ENCODE results near the gene ARNT2.
"Not testable (repeated sequence)": the region's sequence is repeated elsewhere in the genome, so short reads cannot be mapped to it uniquely, and the experiment has no call there.

ARNT2 gene

DNA sequence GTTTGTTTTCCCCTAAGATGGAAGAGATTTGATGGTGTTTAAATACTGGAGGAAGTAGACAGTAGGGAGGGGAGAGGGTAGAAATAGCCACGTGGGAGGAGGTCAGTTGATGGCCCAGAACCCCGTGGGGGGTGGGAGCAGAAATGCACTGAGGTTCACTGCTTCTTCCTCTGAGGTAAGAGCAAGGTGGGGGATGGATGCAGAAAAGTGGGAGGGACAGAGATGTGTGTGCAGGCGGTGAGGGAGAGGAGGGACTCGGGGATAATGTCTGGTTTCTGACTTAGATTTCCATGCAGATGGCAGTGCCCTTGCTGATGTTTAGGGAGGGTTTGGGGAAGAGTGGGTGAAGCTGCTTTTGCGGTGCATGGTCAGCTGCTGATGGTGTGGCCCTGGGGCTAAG is 102.9 kb downstream of the ARNT2 start:
- TF ChIP-seq, protein P1, sequence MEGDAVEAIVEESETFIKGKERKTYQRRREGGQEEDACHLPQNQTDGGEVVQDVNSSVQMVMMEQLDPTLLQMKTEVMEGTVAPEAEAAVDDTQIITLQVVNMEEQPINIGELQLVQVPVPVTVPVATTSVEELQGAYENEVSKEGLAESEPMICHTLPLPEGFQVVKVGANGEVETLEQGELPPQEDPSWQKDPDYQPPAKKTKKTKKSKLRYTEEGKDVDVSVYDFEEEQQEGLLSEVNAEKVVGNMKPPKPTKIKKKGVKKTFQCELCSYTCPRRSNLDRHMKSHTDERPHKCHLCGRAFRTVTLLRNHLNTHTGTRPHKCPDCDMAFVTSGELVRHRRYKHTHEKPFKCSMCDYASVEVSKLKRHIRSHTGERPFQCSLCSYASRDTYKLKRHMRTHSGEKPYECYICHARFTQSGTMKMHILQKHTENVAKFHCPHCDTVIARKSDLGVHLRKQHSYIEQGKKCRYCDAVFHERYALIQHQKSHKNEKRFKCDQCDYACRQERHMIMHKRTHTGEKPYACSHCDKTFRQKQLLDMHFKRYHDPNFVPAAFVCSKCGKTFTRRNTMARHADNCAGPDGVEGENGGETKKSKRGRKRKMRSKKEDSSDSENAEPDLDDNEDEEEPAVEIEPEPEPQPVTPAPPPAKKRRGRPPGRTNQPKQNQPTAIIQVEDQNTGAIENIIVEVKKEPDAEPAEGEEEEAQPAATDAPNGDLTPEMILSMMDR (IDR thresholded peaks at IDR 0.05; ENCODE audit: low read depth, low read length, missing control alignments), result no peak
- peak overlapping the region; percentile 12; the same call in 1 of the 2 replicates for H3K4me3 ChIP-seq (replicated peaks; ENCODE audit: low read depth, low read length)
- DNase-seq (ENCODE audit: extremely low read depth, low read depth), result peak; percentile 51

DNA sequence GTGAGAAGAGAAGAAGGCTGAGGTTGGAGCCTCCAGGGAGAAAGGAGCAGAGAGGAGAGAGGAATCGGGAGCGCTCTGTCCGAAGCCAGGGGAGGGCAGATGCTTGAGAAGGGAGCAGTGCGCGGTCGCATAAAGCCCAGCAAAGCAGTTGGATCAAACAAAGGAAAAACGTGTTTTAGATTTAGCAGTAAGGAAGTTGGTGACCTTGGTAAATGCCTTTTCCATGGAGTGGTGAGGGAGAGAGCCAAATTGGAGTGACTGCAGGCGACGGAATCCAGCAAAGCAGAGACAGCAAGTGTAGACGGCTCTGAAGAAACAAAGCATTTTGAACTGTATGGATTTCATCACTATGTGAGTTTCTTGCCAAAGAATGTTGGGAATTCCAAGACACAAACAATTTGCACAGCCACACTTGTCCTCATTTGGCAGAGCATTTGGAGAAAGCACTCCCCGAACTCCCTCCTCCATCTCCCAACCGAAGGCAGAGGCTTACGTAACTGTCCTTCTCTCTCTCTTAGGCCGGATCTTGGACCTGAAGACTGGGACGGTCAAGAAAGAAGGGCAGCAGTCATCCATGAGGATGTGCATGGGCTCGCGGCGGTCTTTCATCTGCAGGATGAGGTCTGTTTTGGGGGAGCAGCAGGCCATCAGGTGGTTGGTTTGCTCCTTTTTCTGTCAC is 103.6 kb downstream of the ARNT2 start:
- TF ChIP-seq, protein P1 (IDR thresholded peaks at IDR 0.05; ENCODE audit: low read depth, low read length, missing control alignments), result no peak
- peak; percentile 90 for DNase-seq (ENCODE audit: extremely low read depth, low read depth)
- H3K4me3 ChIP-seq (replicated peaks; ENCODE audit: low read depth, low read length), result peak overlapping the region; percentile 12; the same call in 1 of the 2 replicates

DNA sequence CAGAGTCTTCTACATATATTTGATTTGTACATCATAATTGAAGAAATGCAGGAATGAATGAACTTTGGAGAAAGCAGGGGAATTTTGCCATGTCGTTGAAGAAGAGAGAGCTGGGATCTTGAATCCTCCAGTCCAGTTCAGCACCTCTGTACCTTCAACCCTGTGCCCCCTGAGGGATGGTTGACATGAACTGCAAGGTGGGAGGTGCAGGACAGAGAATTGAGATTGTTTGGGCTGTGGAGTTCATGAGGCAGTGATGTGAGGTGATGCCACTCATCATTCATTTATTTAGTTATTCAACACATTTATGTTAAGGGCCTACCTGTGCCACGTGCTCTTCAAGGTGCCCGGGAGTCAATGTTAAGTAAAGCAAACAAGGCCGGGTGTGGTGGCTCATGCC is 104.6 kb downstream of the ARNT2 start:
- TF ChIP-seq, protein P1 (IDR thresholded peaks at IDR 0.05; ENCODE audit: low read depth, low read length, missing control alignments), result no peak
- H3K4me3 ChIP-seq (replicated peaks; ENCODE audit: low read depth, low read length), result no peak overlapping the region
- DNase-seq (ENCODE audit: extremely low read depth, low read depth), result no peak

DNA sequence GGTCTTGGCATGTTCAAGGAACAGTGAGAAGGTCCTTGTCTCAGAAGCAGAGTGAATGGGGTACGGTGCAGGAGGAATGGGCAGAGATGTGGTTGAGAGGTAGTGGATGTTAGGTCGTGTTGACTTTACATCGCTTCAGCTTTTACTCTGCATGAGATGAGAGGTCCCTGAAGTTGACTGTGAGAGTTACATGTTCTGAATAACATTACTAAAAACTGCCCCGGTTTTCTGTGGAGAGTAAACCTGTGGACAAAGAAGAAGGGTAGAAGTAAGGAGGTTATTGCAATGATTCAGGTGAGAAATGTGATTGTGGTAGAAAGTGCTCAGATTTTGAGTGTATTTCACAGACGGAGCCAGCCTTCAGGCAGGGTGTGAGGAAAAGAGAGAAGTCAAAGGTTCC is 105.6 kb downstream of the ARNT2 start:
- no peak overlapping the region for H3K4me3 ChIP-seq (replicated peaks; ENCODE audit: low read depth, low read length)
- TF ChIP-seq, protein P1 (IDR thresholded peaks at IDR 0.05; ENCODE audit: low read depth, low read length, missing control alignments), result no peak
- no peak for DNase-seq (ENCODE audit: extremely low read depth, low read depth)

DNA sequence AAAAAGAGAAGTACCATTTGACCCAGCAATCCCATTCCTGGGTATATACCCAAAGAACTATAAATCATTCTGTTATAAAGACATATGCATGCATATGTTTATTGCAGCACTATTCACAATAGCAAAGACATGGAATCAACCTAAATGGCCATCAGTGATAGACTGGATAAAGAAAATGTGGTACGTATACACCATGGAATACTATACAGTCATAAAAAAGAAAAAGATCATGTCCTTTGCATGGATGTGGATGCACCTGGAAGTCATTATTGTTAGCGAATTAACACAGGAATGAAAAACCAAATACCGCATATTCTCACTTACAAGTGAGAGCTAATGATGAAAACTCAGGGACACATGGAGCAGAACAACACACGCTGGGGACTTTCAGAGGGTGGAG is 106.8 kb downstream of the ARNT2 start:
- DNase-seq (ENCODE audit: extremely low read depth, low read depth); H3K4me3 ChIP-seq (replicated peaks; ENCODE audit: low read depth, low read length): not testable (repeated sequence)

DNA sequence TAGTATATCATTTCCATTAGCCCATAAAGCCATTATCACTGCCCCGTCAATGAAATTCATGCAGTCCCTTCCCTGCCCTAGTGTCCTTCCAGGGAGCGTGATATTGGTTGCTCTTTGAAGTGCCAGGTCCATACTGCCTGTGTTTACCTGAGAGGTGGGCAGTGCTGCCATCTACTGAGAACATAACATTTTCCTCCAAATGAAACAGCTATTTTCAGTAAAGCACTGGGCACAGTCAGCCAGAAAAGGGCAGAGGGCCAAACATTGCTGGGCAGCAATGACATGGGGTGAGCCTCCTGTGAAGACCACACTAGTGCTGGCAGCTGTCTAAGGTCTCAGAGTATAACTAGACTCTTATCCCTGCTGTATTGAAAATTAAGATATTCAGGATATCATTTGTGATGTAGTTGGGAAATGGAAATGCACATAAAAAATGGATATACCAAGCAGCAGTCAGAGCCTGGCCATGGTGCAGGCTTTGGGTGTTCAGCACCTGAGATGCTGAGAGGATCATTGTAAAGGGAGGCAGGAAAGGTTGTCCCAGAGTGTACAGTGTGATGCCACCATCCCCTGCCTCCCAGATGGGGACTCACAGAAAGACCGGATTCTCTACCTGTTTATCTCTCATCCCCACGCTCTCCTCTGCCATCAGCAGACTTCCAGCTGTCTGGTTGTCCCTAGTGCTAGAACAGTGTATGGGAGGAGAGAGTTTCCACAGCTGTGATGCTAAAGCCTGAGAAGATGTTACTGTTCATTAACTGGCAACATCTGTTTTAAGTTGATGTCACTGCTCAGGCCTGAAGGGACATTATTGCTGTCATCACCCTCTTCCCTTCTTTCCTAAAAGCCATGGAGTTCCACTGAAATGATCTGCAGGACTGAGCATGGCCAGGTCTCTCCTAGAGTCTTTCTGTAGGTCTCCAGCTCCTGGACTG is 108.8 kb downstream of the ARNT2 start:
- no peak for DNase-seq (ENCODE audit: extremely low read depth, low read depth)
- no peak overlapping the region for H3K4me3 ChIP-seq (replicated peaks; ENCODE audit: low read depth, low read length)
- TF ChIP-seq, protein P1 (IDR thresholded peaks at IDR 0.05; ENCODE audit: low read depth, low read length, missing control alignments), result no peak

DNA sequence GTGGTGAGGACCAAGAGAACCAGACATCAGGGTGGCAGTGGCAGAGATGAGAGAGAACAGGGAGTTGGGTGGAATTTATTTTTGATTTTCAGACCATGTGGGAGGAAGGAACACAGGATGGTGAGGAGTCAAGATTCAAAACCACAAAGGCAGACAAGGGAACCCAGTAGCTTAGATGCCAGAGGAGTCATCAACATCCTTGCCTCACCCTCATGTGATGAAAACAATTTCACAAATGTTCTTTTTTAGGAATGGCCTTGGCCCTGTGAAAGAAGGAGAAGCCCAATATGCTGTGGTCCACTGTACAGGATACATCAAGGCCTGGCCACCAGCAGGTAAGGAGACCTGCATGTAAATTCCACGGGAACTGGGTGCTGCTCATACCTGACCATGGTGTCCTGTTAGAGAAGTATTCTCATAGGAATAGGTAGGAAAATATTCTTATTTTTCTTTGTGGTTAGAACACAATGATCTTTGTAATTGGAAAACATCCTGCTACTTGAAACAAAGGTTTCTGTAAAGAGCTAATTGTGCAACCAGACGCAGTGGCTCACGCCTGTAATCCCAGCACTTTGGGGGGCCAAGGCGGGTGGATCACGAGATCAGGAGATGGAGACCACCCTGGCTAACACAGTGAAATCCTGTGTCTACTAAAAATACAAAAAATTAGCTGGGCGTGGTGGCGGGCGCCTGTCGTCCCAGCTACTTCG is 110.0 kb downstream of the ARNT2 start:
- H3K4me3 ChIP-seq (replicated peaks; ENCODE audit: low read depth, low read length), result no peak overlapping the region
- DNase-seq (ENCODE audit: extremely low read depth, low read depth), result no peak
- TF ChIP-seq, protein P1 (IDR thresholded peaks at IDR 0.05; ENCODE audit: low read depth, low read length, missing control alignments), result no peak

Data from HFF-Myc (cell line).